Left lung (tissue), 10 donors: ENCODE data around the gene EGF. TPM values are rescaled to one million over a fixed set of nuclear protein-coding genes. Genes with fewer than 3 reads are reported as not detected.

ENCODE experiments used
- ATAC-seq: fragments of 200-7000 bp; cut with Tn5 transposase; one replicate; pipeline ENCODE4 v1.9.1; 2020; ENCODE audit warnings: moderate library complexity
- DNase-seq, 4 donors: peaks; one replicate each; pipeline ENCODE4 v3.0.0-alpha.2; 2013 to 2020
- H3K27ac ChIP-seq, 2 donors: fragments of 200-600 bp; sonication (generic) in 1 of 2; one replicate each; pipeline versions ENCODE4 v1.5.0 to v1.8.0; 2020 to 2021
- H3K27me3 ChIP-seq, 2 donors: fragments of 200-600 bp; sonication (generic) in 1 of 2; one replicate each; pipeline versions ENCODE4 v1.5.0 to v1.8.0; 2020 to 2021
- H3K36me3 ChIP-seq, 2 donors: fragments of 200-600 bp; sonication (generic) in 1 of 2; one replicate each; pipeline versions ENCODE4 v1.5.0 to v1.8.0; 2020 to 2021
- H3K4me1 ChIP-seq, 2 donors: fragments of 200-600 bp; one replicate each; pipeline ENCODE4 v1.8.0; 2021
- H3K4me3 ChIP-seq, 2 donors: fragments of 200-600 bp; sonication (generic) in 1 of 2; one replicate each; pipeline versions ENCODE4 v1.5.0 to v1.8.0; 2020 to 2021; ENCODE audit warnings: mild to moderate bottlenecking in 1 of 2
- H3K9me3 ChIP-seq, 2 donors: fragments of 200-600 bp; sonication (generic) in 1 of 2; one replicate each; pipeline versions ENCODE4 v1.5.0 to v1.8.0; 2020 to 2021
- intact Hi-C, 2 donors: fragments of 100-400 bp; cut with DNase I; formaldehyde crosslinking; loops; one replicate each; pipeline versions ENCODE4 v1.11.2 to v1.14.2; 2022
- polyA plus RNA-seq, 6 donors: library from polyadenylated mRNA; unstranded; fragments of 120-200 nt; gene quantifications; one replicate each; pipeline ENCODE4 v1.2.1, GENCODE V29; 2013; ENCODE audit not compliant: insufficient read length in 6 of 6
- total RNA-seq, 2 donors: library from RNA; stranded (reverse); fragmentation: NEBNext Ultra II Directional; extraction: Animal tissue kit (Norgen Biotek cat#: 25700); gene quantifications; one replicate each; pipeline ENCODE4 v1.2.1, GENCODE V29; 2021
- TF ChIP-seq, protein P1 (sequence below), 2 donors: fragments of 200-600 bp; sonication (generic) in 1 of 2; IDR thresholded peaks; one replicate each; pipeline versions ENCODE4 v1.5.0 to v1.8.0; 2021; ENCODE audit warnings: antibody characterized with exemption in 2 of 2
- donor health status: DM: no; HTN: yes; CAD: no.
- donor health status: DM: no; HTN: no; CAD: no.

EGF gene
- total and polyA plus RNA-seq, 8 donors, result 0.45 to 4.3 (median 1.0) TPM

DNA sequence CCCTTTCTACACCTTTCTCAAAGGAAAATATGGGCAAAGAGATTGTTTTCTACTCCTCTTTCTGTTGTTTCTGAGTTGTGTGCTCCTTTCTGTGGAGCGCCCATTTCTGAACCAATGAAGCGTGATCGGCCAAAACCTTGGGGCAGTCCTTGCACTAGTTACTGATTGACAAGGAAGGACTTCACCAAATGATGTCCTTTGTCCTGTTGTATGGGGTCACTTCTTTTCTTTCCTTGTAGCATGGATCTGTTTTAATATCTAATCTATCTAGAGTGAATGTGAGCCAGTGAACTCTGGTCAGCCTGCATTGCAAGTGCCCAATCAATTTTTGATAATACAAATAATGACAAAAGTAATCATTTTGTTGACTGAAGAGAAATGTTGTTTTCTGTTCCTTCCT, 94.5 kb downstream of the EGF start:
- no peak for DNase-seq
- Histone ChIP-seq H3K9me3 (no peaks in the 10 kb centered on the region), H3K36me3 (no peaks in the 10 kb centered on the region), H3K4me3 (no peak overlapping the region), H3K4me1 (no peaks in the 10 kb centered on the region), H3K27ac (no peak overlapping the region), H3K27me3 (no peaks in the 10 kb centered on the region)
- TF ChIP-seq, protein P1, sequence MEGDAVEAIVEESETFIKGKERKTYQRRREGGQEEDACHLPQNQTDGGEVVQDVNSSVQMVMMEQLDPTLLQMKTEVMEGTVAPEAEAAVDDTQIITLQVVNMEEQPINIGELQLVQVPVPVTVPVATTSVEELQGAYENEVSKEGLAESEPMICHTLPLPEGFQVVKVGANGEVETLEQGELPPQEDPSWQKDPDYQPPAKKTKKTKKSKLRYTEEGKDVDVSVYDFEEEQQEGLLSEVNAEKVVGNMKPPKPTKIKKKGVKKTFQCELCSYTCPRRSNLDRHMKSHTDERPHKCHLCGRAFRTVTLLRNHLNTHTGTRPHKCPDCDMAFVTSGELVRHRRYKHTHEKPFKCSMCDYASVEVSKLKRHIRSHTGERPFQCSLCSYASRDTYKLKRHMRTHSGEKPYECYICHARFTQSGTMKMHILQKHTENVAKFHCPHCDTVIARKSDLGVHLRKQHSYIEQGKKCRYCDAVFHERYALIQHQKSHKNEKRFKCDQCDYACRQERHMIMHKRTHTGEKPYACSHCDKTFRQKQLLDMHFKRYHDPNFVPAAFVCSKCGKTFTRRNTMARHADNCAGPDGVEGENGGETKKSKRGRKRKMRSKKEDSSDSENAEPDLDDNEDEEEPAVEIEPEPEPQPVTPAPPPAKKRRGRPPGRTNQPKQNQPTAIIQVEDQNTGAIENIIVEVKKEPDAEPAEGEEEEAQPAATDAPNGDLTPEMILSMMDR (IDR thresholded peaks at IDR 0.05), result no peak
- no peak for ATAC-seq
- intact Hi-C loops, result loop anchor here in 1 of 2 donors (5.0 kb wide), 1 partner anchor 510 kb away; no protein-coding TSS in a partner anchor

DNA sequence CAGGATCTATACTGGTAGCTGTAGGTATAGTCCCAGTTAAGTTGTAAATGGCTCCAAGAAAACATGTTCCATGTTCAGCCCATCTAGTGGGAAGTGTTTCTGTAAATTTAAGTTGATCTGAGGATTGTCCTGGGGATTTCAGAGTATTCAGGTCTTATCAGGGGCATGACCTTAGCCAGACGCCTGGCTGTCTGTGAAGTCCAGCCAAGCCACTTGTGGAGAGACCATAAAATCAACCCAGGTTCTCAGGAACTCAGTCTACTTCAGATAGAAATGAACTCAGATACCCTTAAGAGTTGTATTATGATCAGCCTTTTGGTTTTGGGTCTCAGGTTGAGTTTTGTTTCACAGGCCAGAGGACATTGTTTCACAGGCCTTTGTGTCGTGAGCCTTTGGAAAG, 95.9 kb downstream of the EGF start:
- no peak for ATAC-seq
- intact Hi-C loops, result loop anchor here in 1 of 2 donors (5.0 kb wide), 1 partner anchor 509 kb away; no protein-coding TSS in a partner anchor
- no peaks in the 10 kb centered on the region for H3K4me1 ChIP-seq
- no peak overlapping the region for H3K27ac ChIP-seq
- H3K4me3 ChIP-seq, result no peak overlapping the region
- H3K27me3 ChIP-seq, result no peaks in the 10 kb centered on the region
- no peaks in the 10 kb centered on the region for H3K9me3 ChIP-seq
- TF ChIP-seq, protein P1 (IDR thresholded peaks at IDR 0.05), result no peak
- no peaks in the 10 kb centered on the region for H3K36me3 ChIP-seq
- no peak for DNase-seq

DNA sequence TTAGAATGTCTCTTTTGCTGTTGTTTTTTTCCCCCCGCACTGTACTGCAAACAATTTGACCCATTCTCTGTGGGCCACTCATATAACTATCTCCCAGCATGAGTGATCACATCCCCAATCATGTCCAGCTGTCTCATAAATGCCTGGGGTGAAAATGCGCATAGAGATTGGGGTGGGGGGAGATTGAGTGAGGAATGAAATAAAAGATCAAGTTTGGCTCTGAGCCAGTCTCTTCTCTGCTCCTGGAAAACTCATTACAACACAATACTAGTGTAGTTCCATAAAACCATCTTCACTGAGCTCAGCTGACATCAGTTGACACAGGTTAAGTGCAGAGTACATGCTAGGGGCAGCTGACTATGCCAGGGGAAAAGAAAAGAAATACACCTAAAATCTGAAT, 96.9 kb downstream of the EGF start:
- H3K9me3 ChIP-seq, result no peaks in the 10 kb centered on the region
- no peaks in the 10 kb centered on the region for H3K27me3 ChIP-seq
- ATAC-seq, result no peak
- intact Hi-C loops, result loop anchor here in 1 of 2 donors (5.0 kb wide), 1 partner anchor 508 kb away; no protein-coding TSS in a partner anchor
- TF ChIP-seq, protein P1 (IDR thresholded peaks at IDR 0.05), result no peak
- no peaks in the 10 kb centered on the region for H3K4me1 ChIP-seq
- DNase-seq, result no peak
- H3K36me3 ChIP-seq, result no peaks in the 10 kb centered on the region
- no peak overlapping the region for H3K27ac ChIP-seq
- H3K4me3 ChIP-seq, result no peak overlapping the region

DNA sequence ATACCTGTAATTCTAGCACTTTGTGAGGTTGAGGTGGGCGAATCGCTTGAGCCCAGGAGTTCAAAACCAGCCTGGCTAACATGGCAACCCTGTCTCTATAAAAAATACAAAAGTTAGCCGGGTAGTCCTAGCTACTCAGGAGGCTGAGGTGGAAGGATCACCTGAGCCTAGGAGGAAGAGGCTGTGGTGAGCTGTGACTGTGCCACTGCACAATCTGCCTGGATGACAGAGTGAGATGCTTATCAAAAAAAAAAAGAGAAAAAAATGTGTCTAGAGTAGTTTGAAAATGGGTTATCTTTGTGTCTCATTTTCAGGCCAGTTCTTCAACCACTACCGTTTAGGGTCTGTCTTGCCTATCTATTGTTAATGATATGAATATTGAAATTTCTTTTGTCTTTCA, 98.1 kb downstream of the EGF start:
- Histone ChIP-seq H3K36me3 (no peaks in the 10 kb centered on the region), H3K27me3 (no peaks in the 10 kb centered on the region), H3K4me3 (no peak overlapping the region), H3K27ac (no peak overlapping the region), H3K4me1 (no peaks in the 10 kb centered on the region), H3K9me3 (no peaks in the 10 kb centered on the region)
- intact Hi-C loops, result no loop called here
- TF ChIP-seq, protein P1 (IDR thresholded peaks at IDR 0.05), result no peak
- DNase-seq (no peak), ATAC-seq (no peak)

DNA sequence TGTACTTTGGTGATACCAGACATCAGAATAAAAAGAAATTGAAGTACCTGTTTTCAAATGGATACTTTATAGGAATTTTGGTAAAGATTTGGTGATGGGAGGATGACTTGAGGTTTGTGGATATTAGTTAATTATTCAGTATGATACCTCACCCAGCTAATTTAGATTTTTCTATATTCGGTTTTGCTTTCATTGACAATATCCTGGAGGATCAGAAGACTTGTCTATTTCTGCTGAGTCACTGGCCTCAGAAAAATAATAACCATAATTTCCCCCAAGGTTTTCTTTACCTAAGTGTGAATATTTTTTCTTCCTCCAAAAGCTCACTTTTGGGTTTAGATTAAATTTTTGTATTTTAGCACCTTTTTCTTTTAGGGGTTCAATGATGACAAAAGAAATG, 100.2 kb downstream of the EGF start:
- Histone ChIP-seq H3K27me3 (no peaks in the 10 kb centered on the region), H3K4me3 (no peak overlapping the region), H3K36me3 (no peaks in the 10 kb centered on the region), H3K4me1 (no peaks in the 10 kb centered on the region), H3K27ac (no peak overlapping the region), H3K9me3 (no peaks in the 10 kb centered on the region)
- ATAC-seq (no peak), DNase-seq (no peak)
- intact Hi-C loops, result no loop called here
- TF ChIP-seq, protein P1 (IDR thresholded peaks at IDR 0.05), result no peak
